ENCODE data around the gene TAX1BP3. TPM values are rescaled to one million over a fixed set of nuclear protein-coding genes. Genes with fewer than 3 reads are reported as not detected.

TAX1BP3 gene
- total and polyA plus RNA-seq, 2 of the 4 experiments (the other 2 are of a cell fraction) = 146 to 176 TPM

- Histone ChIP-seq H2BK120ac (ENCODE audit: low read depth, low read length) (no peak overlapping the region), H3K23ac (ENCODE audit: low read depth, low read length) (no peak overlapping the region), H3K4me2 (ENCODE audit: low read depth, low read length) (peak overlapping the region; percentile 7; the same call in 1 of the 2 replicates), H2BK20ac (ENCODE audit: low read depth, low read length) (no peak overlapping the region), H3K79me1 (ENCODE audit: low read depth in 1 of 2, low read length in 2 of 2) (peaks cover 7 to 28% of the 10 kb centered on the region in 2 experiments), H4K91ac (ENCODE audit: insufficient read depth, low read depth, low read length) (no peak overlapping the region), H4K20me1 (ENCODE audit: insufficient read depth, low read length) (peaks cover 3% of the 10 kb centered on the region; the same call in 1 of the 2 replicates), H3K4me3 (ENCODE audit: insufficient read depth, low read depth, low read length) (no peak overlapping the region), H2AFZ (replicated peaks; ENCODE audit: low read length, poor library complexity) (peak overlapping the region; percentile 34), H4K5ac (ENCODE audit: low read depth, low read length) (no peak overlapping the region), H3K9me3 (ENCODE audit: control insufficient read depth, insufficient read depth, low read length) (no peaks in the 10 kb centered on the region), H3K18ac (ENCODE audit: low read depth, low read length) (no peak overlapping the region), H3K36me3 (ENCODE audit: control insufficient read depth, insufficient read depth, low read length) (peaks cover 12% of the 10 kb centered on the region; the same call in 1 of the 2 replicates), H3K9me1 (ENCODE audit: insufficient read depth, low read length) (peaks cover 8% of the 10 kb centered on the region; the same call in 1 of the 2 replicates), H3K27ac (ENCODE audit: insufficient read depth, low read length) (peak overlapping the region; percentile 41; the same call in 1 of the 2 replicates), H3K27me3 (ENCODE audit: control insufficient read depth, insufficient read depth, low read length) (no peaks in the 10 kb centered on the region), H4K8ac (ENCODE audit: low read depth in 2 of 2, low read length in 2 of 2) (peak overlapping the region in 1 of 2 experiments; percentile 32; a peak in 1 of 4 replicates), H3K14ac (replicated peaks; ENCODE audit: low read depth, low read length) (no peak overlapping the region), H2AK5ac (ENCODE audit: low read depth, low read length) (no peak overlapping the region), H2BK15ac (ENCODE audit: low read depth, low read length) (no peak overlapping the region; the same call in 2 of the 3 replicates), H2AK9ac (replicated peaks; ENCODE audit: low read depth, low read length, poor library complexity) (peak overlapping the region; percentile 83), H3K9ac (ENCODE audit: low read depth, low read length) (no peak overlapping the region), H3K4me1 (ENCODE audit: control insufficient read depth, insufficient read depth, low read length) (peaks cover 5% of the 10 kb centered on the region), H3K4ac (ENCODE audit: low read depth, low read length) (no peak overlapping the region), H2BK5ac (ENCODE audit: low read depth, low read length, poor library complexity, severe bottlenecking) (peak overlapping the region; percentile 35), H3K56ac (ENCODE audit: extremely low read depth, insufficient read depth, low read length) (no peak overlapping the region)
- ChIA-PET POLR2A (ENCODE audit: unreplicated experiment) (no interaction called here), CTCF (no interaction called here)
- in situ Hi-C loops (cut with MboI; ENCODE audit: low sequenced_read_pairs) (loop anchor here (10.0 kb wide), 2 partner anchors 595 to 805 kb away; no protein-coding TSS in a partner anchor), intact Hi-C loops (cut with micrococcal nuclease) (loop anchor here (5.0 kb wide), 1 partner anchor 103 kb away; no protein-coding TSS in a partner anchor), dilution Hi-C loops (cut with HindIII; ENCODE audit: low sequenced_read_pairs, unreplicated experiment) (no loop called here)
- BruUV-seq (replicated peaks) = no TSS peak
- ATAC-seq (ENCODE audit: low read depth) (no peak), DNase-seq (peak; percentile 74)
- 90% methylated on average over 2 of the region's 7 CpGs; no CpG with 5 or more reads in 1 of the 2 experiments for WGBS, 2 experiments (ENCODE audit: extremely low coverage in 2 of 2, insufficient read length in 1 of 2)
- no peak for TF ChIP-seq CHD1 (IDR thresholded peaks at IDR 0.05; ENCODE audit: low read depth, low read length)
- TF ChIP-seq MXI1 (IDR thresholded peaks at IDR 0.05; ENCODE audit: borderline replicate concordance, low read depth, low read length) = peak; percentile 93
- TF ChIP-seq, protein P1, sequence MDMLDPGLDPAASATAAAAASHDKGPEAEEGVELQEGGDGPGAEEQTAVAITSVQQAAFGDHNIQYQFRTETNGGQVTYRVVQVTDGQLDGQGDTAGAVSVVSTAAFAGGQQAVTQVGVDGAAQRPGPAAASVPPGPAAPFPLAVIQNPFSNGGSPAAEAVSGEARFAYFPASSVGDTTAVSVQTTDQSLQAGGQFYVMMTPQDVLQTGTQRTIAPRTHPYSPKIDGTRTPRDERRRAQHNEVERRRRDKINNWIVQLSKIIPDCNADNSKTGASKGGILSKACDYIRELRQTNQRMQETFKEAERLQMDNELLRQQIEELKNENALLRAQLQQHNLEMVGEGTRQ (IDR thresholded peaks at IDR 0.05; ENCODE audit: low read depth, low read length) = peak; percentile 62; the same call in 1 of the 2 replicates
Measured at GRCh38 chr17:3639981-3640596, 28.3 kb downstream of the TAX1BP3 start.

All from IMR-90 (cell line).